Kidney capillary endothelial cell (primary cell): ENCODE data around the gene RIMS4.

ENCODE experiments used
- DNase-seq: peaks from one replicate; pipeline ENCODE4 v3.0.0-alpha.2; 2018; ENCODE audit warnings: low spot score

RIMS4 gene

DNA sequence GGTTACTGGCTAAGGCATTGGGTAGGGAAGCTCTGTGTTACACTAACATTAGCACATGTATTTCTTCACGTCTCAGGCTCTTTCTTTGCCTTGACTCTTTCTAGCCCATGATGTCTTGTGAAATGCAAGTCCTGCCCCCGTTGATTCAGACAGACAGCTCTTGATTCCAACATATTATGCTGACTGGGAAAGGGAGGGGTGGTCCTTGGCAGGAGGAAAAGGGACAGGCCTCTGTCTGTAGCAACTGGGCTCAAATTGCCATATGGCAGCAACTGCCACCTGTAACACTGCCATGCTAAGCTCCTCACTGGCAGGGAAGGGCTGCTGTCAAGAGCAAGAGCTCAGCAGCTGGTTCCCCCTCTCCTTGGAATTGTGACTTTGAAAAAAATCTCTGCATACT, 70.4 kb downstream of the RIMS4 start:
- DNase-seq, result no peak

- peak; percentile 49 for DNase-seq
These were observed 71.4 kb downstream of the RIMS4 start for GRCh38 chr20:44738813-44739477.

DNA sequence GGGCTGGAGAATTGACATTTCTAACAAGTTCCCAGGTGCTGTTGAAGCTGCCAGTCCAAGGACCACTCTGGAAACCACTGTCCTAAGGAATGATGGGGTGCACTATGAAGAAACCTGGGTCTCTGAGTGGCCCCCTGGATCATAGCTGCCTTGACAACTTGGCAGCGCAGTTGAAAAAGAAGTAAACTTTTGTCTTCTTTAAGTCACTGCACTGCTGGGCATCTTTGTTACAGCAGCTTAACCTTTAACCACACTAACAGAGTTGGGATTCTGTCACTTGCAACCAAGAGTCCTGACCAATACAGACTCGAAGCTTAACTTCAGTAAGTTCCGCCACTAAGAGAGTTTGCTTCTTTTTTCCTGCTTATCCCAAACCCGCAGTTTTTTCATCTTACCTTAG, 73.2 kb downstream of the RIMS4 start:
- DNase-seq, result no peak

- peak; percentile 77 for DNase-seq
These were observed 74.0 kb downstream of the RIMS4 start for GRCh38 chr20:44736170-44737021.

GRCh38 chr20:44735816-44736169, 74.6 kb downstream of the RIMS4 start:
- DNase-seq, result no peak

GRCh38 chr20:44734938-44735337, 75.4 kb downstream of the RIMS4 start:
- DNase-seq, result no peak

GRCh38 chr20:44733341-44734069, 76.8 kb downstream of the RIMS4 start:
- peak; percentile 55 for DNase-seq

- DNase-seq, result no peak
These were observed 78.0 kb downstream of the RIMS4 start for GRCh38 chr20:44732327-44732726.

- DNase-seq, result no peak
These were observed 78.7 kb downstream of the RIMS4 start for GRCh38 chr20:44731657-44732056.

DNA sequence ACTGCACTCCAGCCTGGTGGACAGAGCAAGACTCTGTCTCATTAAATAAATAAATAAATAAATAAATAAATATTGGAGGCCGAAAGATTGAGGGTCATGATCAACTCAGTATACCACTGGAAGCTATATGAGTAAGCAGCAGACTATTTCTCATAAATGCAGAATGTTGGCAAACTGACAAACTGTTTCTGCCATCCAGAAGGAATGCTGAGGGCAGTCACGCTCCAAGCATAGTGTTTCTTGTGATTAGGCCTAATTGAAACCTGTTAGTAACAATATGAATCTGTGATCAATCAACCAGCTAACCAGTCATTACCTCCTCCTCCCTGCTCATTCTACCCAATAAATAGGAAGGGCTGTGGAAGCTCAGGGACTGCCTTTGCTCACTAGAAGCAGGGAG, 79.9 kb downstream of the RIMS4 start:
- no peak for DNase-seq

DNA sequence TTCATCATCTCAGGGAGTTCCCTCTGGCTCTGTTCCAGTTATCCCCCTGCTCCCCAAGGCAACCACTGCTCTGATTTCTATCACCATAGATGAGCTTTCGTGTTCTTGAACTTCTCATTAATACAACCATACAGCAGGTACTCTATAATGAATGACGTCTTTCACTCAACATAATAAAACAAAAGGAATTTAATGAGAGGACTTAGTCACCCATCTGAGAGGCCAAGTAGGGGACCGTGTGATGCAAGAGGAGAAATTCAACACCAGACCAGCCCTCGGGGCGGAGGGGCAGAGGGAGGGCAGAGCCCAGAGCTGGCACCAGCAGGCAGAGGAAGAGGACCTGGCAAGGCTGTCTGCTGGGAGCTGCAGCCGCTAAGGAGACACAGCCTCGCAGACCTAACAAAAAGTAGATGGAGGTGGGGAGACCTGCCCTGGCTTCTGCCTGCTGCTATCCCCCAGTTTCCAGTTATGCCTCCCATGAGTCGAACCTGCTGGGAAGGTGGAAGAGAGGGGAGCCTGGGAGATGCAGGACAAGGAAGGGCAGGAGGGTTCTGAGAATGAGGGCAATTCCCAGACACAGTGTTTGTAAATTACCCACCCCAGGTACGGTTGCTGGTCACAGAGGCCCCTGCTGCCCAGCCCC, 81.4 kb downstream of the RIMS4 start:
- no peak for DNase-seq

DNA sequence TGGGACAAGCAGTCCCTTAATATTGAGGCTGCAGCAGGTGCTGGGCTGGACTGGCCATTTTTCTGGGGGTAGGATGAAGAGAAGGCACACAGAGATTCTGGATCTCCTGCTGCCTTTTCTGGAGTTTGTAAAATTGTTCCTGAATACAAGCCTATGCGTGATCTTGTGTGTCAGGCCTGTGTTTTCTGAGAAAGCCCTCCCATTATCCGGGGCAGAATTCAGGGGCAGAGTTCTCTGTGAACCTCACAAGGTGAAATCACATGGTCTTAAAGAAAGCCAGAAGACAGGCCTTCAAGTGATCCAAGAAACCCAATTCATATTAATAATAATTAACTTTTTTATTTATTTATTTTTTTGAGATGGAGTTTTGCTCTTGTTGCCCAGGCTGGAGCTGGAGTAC, 82.7 kb downstream of the RIMS4 start:
- no peak for DNase-seq

DNA sequence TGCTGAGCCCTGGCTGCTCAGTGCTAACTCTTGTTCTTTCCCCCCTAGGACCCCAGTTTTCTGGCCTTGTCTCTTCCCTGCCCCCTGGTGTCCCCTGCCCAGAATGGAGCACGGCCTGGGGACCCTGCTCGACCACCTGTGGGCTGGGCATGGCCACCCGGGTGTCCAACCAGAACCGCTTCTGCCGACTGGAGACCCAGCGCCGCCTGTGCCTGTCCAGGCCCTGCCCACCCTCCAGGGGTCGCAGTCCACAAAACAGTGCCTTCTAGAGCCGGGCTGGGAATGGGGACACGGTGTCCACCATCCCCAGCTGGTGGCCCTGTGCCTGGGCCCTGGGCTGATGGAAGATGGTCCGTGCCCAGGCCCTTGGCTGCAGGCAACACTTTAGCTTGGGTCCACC, 83.3 kb downstream of the RIMS4 start:
- DNase-seq, result no peak

DNA sequence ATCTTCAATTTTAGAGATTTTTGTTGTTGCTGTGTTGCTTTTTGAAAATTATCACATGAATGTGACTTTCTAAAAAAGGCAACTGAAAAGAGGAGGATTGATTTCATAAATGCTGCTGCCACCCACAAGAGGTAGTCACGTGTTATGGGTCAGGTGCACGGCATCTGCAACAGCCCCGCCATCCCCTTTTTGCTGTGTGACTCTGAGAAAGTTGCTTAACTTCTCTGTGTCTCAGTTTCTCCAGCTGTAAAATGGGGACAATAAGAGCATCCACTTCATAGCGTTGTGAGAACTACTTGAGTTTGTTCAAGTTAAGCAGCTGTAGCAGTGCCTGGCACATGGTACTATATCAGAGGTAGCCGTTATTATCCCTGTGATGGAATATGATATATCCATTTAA, 84.5 kb downstream of the RIMS4 start:
- no peak for DNase-seq

- DNase-seq, result no peak
These were observed 85.8 kb downstream of the RIMS4 start for GRCh38 chr20:44724423-44725091.

DNA sequence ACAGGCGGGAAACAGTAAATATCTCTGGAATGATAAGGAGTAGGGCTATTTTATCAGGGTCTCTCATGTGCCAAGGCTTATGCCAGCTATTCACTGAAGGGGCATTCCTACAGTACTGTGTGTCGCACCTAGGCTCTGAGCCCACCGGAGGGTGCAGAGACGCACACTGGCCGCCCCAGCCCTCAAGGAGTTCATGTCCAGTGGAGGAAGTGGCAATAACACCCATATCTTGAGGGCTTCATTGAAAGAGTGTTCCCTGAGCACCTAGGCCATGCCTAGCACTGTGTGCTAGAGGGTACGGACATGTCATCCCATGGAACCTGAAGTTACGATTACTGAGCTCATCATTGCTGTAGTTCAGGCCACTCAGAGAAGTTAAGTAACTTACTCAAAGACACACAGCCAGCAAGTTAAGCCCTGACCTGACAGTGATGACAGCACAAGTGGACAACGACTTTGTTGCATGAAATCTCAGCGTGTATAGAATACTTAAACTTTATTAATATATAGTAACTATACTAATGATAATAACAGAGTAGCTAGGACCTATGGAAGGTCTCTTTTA, 86.5 kb downstream of the RIMS4 start:
- DNase-seq, result no peak

GRCh38 chr20:44723391-44723790, 87.0 kb downstream of the RIMS4 start:
- no peak for DNase-seq

DNA sequence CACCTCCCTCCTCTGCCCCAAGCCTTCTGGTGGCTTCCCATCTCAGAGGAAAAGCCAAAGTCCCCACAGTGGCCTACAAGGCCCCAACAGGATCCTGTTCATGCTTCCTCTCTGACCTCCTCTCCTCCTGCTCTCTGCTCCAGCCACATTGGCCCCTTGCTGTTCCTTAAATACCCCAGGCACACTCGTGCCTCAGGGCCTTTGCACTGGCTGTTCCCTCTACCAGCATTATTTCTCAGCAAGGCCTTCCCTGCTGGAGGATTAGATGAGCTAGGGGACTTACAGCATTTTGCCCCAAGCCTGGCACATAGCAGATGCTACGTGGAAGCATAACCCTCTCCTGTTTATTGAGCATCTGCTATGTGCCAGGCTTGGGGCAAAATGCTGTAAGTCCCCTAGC, 87.4 kb downstream of the RIMS4 start:
- DNase-seq, result no peak

DNA sequence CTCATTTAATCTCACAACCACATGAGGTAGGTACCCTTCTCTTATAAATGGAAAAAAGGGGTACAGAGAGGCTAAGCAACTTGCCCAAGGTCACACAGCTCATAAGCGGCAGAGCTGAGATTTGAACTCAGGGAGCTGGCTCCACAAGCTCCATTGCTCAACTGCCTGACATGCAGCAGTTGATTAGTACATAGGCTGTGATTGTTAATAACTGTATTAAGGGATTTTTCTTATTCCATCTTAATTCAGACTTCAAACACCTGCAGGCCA, 88.6 kb downstream of the RIMS4 start:
- DNase-seq, result no peak

GRCh38 chr20:44720997-44721784, 89.2 kb downstream of the RIMS4 start:
- no peak for DNase-seq

GRCh38 chr20:44720621-44720996, 89.7 kb downstream of the RIMS4 start:
- no peak for DNase-seq
